Keratinocyte (primary cell): ENCODE measurements around the gene TBC1D5. TPM values are rescaled to one million over a fixed set of nuclear protein-coding genes. Genes with fewer than 3 reads are reported as not detected.

Source experiments
- DNase-seq: peaks from one replicate; pipeline ENCODE4 v3.0.0-alpha.2; 2011; ENCODE audit warnings: low read depth, missing footprints, low spot score
- FAIRE-seq: peaks from 2 replicates; lab custom pipeline; 2011; peaks lifted over from hg19 to GRCh38; lab: Jason Lieb, UNC
- H2AFZ ChIP-seq: 2 replicates; pipeline ENCODE4 v1.6.0; 2012; ENCODE audit warnings: low read length, control low read depth, inconsistent platforms; ENCODE audit not compliant: control insufficient read depth
- H3K27ac ChIP-seq: 2 replicates; pipeline ENCODE4 v1.5.1; 2011; ENCODE audit warnings: low read length; ENCODE audit not compliant: control insufficient read depth, insufficient read depth
- H3K27me3 ChIP-seq: 3 replicates; pipeline ENCODE4 v1.6.0; 2011; ENCODE audit warnings: low read length; ENCODE audit not compliant: control insufficient read depth, insufficient read depth; ENCODE audit errors: extremely low read depth
- H3K36me3 ChIP-seq, 2 experiments: 2 replicates in 1 of 2; 3 replicates in 1 of 2; pipeline ENCODE4 v1.5.1; 2011; ENCODE audit warnings: low read length in 2 of 2, mild to moderate bottlenecking in 1 of 2; ENCODE audit not compliant: control insufficient read depth in 2 of 2, insufficient read depth in 2 of 2; ENCODE audit errors: extremely low read depth in 1 of 2
- H3K4me1 ChIP-seq: 3 replicates; pipeline ENCODE4 v1.5.1; 2011; ENCODE audit warnings: low read length; ENCODE audit not compliant: control insufficient read depth, insufficient read depth; ENCODE audit errors: extremely low read depth
- H3K4me2 ChIP-seq: 3 replicates; pipeline ENCODE4 v1.6.0; 2011; ENCODE audit warnings: low read depth, low read length; ENCODE audit not compliant: control insufficient read depth, insufficient read depth; ENCODE audit errors: extremely low read depth
- H3K4me3 ChIP-seq, 3 experiments: fragments of 200-600 bp in 1 of 3; sonication (generic) in 1 of 3; 2 replicates in 2 of 3; 3 replicates in 1 of 3; pipeline ENCODE4 v1.5.1; 2011 to 2016; ENCODE audit warnings: low read length in 3 of 3, mild to moderate bottlenecking in 3 of 3, control low read depth in 2 of 3, inconsistent platforms in 1 of 3, low read depth in 1 of 3, mixed read lengths in 1 of 3, mixed run types in 1 of 3, moderate library complexity in 1 of 3; ENCODE audit not compliant: control insufficient read depth in 2 of 3, insufficient read depth in 2 of 3; ENCODE audit errors: extremely low read depth in 1 of 3
- H3K79me2 ChIP-seq: 2 replicates; pipeline ENCODE4 v1.6.0; 2012; ENCODE audit warnings: low read length; ENCODE audit not compliant: control insufficient read depth, insufficient read depth
- H3K9ac ChIP-seq: 3 replicates; pipeline ENCODE4 v1.6.0; 2011; ENCODE audit warnings: low read length; ENCODE audit not compliant: control insufficient read depth, insufficient read depth; ENCODE audit errors: extremely low read depth
- H3K9me1 ChIP-seq: 3 replicates; pipeline ENCODE4 v1.6.0; 2011; ENCODE audit warnings: low read length; ENCODE audit not compliant: control insufficient read depth, insufficient read depth; ENCODE audit errors: extremely low read depth
- H3K9me3 ChIP-seq: 2 replicates; pipeline ENCODE4 v1.5.1; 2012; ENCODE audit warnings: low read depth, low read length; ENCODE audit not compliant: control insufficient read depth
- H4K20me1 ChIP-seq: 3 replicates; pipeline ENCODE4 v1.6.0; 2011; ENCODE audit warnings: low read length; ENCODE audit not compliant: control insufficient read depth, insufficient read depth; ENCODE audit errors: extremely low read depth
- EZH2 ChIP-seq: IDR thresholded peaks from one replicate; pipeline ENCODE4 v1.6.1; 2012; ENCODE audit warnings: inconsistent platforms, mild to moderate bottlenecking, low read length, moderate library complexity
- dilution Hi-C: fragments of 300-500 bp; cut with MboI; formaldehyde crosslinking; loops from one replicate; pipeline ENCODE4 v1.7.0; 2020; ENCODE audit warnings: low sequenced_read_pairs; ENCODE audit not compliant: extremely low pct_ligation_motif_present
- polyA plus RNA-seq, 5 experiments: library from polyadenylated mRNA; depleted of rRNA in 3 of 5; stranded (reverse) in 3 of 5; stranded (forward) in 1 of 5; unstranded in 1 of 5; fragments of >200 nt; gene quantifications; 1 replicate in 1 of 5; 2 replicates in 3 of 5; 3 replicates in 1 of 5; pipeline versions ENCODE4 v1.2.1 to v1.2.3, GENCODE V29; 2011 to 2012; ENCODE audit warnings: missing spikeins in 2 of 5, low read depth in 1 of 5, low replicate concordance in 1 of 5
- TF ChIP-seq, protein P1 (sequence below), 3 experiments: IDR thresholded peaks in 1 of 3; conservative IDR thresholded peaks in 1 of 3; optimal IDR thresholded peaks in 1 of 3; 2 replicates in 2 of 3; 3 replicates in 1 of 3; pipeline versions ENCODE3 to v1.5.1; 2011; ENCODE audit warnings: low read length in 3 of 3, mild to moderate bottlenecking in 3 of 3, moderate library complexity in 2 of 3, control low read depth in 1 of 3, inconsistent platforms in 1 of 3; ENCODE audit not compliant: insufficient read depth in 2 of 3; ENCODE audit errors: extremely low read depth in 1 of 3

The TBC1D5 gene
- polyA plus RNA-seq, 1 donor (not counting 4 experiments of a cell fraction or from before 2014, with no cell fraction given): 25.8 TPM

DNA sequence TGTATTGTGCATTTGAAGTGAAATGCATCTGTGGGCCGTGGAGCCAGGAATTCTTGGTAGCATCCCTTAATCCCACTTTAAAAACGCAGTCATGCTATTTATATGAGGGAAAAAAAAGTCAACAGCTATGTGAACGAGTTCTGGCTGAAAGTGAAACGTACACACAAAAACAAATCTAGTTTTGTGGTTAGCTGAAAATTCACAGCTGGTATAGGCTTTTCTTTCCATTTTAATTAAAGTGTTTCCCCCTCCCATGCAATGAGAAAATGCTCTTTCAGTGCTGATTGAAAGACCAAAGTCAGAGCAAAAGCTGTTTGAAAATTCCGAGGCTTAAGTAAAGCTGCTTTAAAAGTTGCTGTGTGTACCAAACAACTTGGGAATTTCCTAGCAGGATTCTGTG, 560.3 kb downstream of the TBC1D5 start:
- FAIRE-seq: no peak
- H4K20me1 ChIP-seq: no peaks in the 10 kb centered on the region
- no peaks in the 10 kb centered on the region for H3K9me1 ChIP-seq
- no peaks in the 10 kb centered on the region for H3K36me3 ChIP-seq
- peaks cover 5% of the 10 kb centered on the region for H3K4me1 ChIP-seq
- no peaks in the 10 kb centered on the region for H3K9me3 ChIP-seq
- H3K27ac ChIP-seq: no peak overlapping the region
- H2AFZ ChIP-seq: no peak overlapping the region
- no peaks in the 10 kb centered on the region for H3K27me3 ChIP-seq
- DNase-seq: no peak
- no peak overlapping the region for H3K4me3 ChIP-seq
- H3K4me2 ChIP-seq: no peak overlapping the region
- no peaks in the 10 kb centered on the region for H3K79me2 ChIP-seq
- TF ChIP-seq, protein P1, sequence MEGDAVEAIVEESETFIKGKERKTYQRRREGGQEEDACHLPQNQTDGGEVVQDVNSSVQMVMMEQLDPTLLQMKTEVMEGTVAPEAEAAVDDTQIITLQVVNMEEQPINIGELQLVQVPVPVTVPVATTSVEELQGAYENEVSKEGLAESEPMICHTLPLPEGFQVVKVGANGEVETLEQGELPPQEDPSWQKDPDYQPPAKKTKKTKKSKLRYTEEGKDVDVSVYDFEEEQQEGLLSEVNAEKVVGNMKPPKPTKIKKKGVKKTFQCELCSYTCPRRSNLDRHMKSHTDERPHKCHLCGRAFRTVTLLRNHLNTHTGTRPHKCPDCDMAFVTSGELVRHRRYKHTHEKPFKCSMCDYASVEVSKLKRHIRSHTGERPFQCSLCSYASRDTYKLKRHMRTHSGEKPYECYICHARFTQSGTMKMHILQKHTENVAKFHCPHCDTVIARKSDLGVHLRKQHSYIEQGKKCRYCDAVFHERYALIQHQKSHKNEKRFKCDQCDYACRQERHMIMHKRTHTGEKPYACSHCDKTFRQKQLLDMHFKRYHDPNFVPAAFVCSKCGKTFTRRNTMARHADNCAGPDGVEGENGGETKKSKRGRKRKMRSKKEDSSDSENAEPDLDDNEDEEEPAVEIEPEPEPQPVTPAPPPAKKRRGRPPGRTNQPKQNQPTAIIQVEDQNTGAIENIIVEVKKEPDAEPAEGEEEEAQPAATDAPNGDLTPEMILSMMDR (optimal IDR thresholded peaks at IDR 0.05 in 1 of 3, IDR thresholded peaks at IDR 0.05 in 1 of 3, conservative IDR thresholded peaks at IDR 0.05 in 1 of 3; ENCODE audit: extremely low read depth in 1 of 3, insufficient read depth in 2 of 3, low read length in 3 of 3): no peak
- no peak for TF ChIP-seq EZH2
- dilution Hi-C loops: no loop called here
- H3K9ac ChIP-seq: no peak overlapping the region

DNA sequence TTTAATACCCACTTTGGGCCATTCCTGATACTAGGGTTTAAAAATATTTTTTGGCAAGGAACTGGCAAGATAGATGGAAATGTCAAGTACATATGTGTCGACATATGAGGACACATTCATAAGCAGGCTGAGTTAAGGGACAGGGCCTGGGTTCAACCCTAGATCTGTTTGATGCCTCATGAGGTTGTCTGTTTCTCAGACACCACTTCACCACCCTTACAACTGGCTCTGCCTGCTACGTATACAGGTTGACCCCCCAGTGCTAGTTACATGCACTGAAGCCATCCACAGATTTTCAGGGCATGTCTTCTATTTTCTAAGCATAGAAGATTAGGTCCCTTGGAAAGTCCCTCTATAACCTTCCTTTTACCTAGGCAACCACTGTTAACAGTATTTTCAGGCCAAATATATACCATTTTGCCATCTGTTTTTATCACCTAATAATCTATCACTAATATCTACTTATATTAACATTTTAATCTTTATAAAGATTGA, 561.0 kb downstream of the TBC1D5 start:
- no peak overlapping the region for H3K4me3 ChIP-seq
- H2AFZ ChIP-seq: no peak overlapping the region
- no peaks in the 10 kb centered on the region for H3K36me3 ChIP-seq
- DNase-seq: no peak
- no peaks in the 10 kb centered on the region for H4K20me1 ChIP-seq
- no peaks in the 10 kb centered on the region for H3K9me1 ChIP-seq
- H3K79me2 ChIP-seq: no peaks in the 10 kb centered on the region
- no peak for FAIRE-seq
- dilution Hi-C loops: no loop called here
- H3K27me3 ChIP-seq: no peaks in the 10 kb centered on the region
- H3K9me3 ChIP-seq: no peaks in the 10 kb centered on the region
- H3K4me1 ChIP-seq: peaks cover 5% of the 10 kb centered on the region
- H3K9ac ChIP-seq: no peak overlapping the region
- H3K4me2 ChIP-seq: no peak overlapping the region
- H3K27ac ChIP-seq: no peak overlapping the region
- TF ChIP-seq EZH2: no peak
- TF ChIP-seq, protein P1 (optimal IDR thresholded peaks at IDR 0.05 in 1 of 3, IDR thresholded peaks at IDR 0.05 in 1 of 3, conservative IDR thresholded peaks at IDR 0.05 in 1 of 3; ENCODE audit: extremely low read depth in 1 of 3, insufficient read depth in 2 of 3, low read length in 3 of 3): no peak
